ENCODE data around the gene PPP1R13B.
"Not testable (repeated sequence)": the region's sequence is repeated elsewhere in the genome, so short reads cannot be mapped to it uniquely, and the experiment has no call there.

Gene PPP1R13B

DNA sequence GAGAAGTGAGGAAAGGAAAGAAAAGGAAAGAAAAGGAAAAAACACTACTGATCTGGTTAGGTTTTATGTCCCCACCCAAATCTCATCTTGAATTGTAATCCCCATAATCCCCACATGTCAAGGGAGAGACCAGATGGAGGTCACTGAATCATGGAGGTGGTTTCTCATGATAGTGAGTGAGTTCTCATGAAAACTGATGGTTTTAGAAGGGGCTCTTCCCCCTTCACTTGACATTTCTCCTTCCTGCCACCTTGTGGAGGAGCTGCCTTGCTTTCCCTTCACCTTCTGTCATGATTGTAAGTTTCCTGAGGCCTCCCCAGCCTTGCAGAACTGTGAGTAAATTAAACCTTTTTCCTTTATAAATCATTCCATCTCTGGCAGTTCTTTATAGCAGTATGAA lies 54.2 kb downstream of the PPP1R13B start:
- not testable (repeated sequence) for DNase-seq (ENCODE audit: low read depth)

DNA sequence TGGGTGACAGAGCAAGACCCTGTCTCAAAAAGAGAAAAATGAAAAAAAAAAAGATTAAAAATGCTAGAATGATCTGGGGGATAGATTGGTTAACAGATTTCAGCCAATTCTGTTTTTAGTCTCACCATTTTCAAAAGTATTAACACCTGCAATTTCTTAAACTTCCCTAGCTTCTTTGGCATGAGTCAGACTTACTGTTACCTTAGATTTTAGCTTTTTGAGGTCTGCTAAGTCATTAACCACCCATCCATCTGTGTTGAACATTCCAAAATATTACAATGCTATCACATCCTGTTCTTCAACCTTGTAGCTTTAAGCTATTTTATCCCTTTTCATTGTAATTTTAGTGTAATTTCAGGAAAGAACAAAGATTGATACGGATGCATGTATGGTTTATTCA lies 59.3 kb downstream of the PPP1R13B start:
- no peak for DNase-seq (ENCODE audit: low read depth)

DNA sequence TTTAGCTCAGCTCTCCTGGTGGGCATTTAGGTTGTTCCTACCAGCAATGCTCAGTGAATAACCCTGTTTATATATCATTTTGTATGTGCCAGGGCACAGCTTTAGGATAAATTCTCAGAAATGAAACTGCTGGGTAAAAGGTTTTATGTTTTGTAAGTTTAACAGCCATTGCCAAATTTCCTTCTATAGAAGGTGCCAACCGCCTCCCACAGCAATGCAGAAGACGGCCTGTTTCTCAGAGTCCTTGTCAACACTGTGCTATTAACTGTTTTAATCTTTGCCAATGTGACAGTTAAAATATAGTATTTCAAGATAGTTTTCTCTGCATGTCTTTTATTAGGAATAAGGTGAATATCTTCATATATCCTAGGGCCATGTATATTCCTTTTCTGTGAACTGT lies 65.0 kb downstream of the PPP1R13B start:
- DNase-seq (ENCODE audit: low read depth): no peak

DNA sequence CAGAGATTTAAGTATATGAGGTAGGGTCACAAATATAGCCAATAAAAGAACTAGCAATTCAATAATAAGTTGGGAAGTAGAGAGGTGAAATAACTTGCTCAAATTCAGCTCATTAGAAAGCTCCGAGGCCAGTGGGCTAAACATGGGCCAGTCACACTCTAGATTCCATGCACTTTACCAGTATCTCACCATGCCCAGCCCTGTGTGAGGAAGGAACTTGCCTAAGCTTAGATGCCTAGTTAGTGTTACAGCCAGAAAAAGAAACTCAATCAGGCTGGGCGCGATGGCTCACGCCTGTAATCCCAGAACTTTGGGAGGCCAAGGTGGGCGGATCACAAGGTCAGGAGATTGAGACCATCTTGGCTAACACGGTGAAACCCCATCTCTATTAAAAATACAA lies 71.1 kb downstream of the PPP1R13B start:
- not testable (repeated sequence) for DNase-seq (ENCODE audit: low read depth)

DNA sequence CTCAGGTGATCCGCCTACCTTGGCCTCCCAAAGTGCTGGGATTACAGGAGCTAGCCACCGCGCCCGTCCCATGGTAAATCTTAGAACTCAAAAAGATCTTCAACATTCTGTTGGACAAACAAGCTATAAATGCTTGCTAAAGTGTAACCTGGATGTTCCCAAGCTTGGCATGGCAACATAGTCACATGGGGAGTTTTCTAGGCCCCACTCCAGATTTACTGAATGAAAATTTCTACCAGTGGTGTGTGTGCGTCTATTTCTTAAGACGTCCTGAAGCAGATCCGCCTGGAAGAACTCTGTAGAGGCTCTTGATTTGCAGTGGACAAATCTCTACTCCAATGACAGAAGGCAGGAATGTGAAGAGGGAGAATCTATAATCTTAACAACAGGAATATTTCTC lies 71.9 kb downstream of the PPP1R13B start:
- DNase-seq (ENCODE audit: low read depth): no peak

DNA sequence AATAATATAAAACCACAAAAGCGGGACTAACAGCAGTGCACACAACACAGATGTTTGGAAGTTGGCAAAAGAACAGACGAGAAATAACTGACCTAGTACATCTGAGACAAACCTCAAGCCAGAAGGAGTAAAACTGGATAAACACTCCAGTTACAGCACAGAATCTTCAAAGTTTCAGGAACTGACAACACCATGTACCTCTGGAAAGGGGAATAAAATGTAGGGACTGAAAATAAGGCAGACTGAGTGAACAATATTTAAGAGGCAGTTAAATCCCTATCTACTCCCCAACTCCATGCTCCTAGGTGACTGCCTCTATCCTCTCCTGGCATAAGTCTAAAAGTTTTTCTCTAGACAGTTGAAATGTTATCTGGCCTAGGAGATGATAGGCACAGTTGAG lies 73.9 kb downstream of the PPP1R13B start:
- no peak for DNase-seq (ENCODE audit: low read depth)

DNA sequence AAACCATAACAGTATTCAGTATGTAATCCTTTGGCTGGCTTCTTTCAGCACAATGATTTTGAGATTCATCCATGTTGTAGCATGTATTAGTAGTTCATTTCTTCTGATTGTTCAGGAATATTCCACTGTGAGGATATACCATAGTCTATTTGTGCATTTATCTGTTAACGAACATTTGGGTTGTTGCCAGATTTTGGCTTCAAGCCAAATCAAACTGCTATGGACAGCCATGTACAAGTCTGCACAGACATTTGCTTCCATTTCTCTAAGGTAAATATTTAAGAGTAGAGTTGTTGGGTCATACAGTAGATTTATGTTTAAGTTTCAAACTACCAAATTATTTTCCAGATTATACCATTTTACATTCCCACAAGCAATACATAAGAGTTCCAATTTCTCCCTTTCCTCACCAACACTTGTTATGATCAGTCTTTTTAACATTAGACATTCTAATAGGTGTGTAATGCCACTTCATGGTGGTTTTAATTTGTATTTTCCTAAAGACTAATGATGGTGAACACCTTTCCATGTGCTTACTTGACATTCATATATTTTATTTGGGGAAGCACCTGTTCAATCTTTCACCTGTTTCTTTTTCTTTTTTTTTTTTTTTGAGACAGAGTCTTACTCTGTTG lies 75.2 kb downstream of the PPP1R13B start:
- no peak for DNase-seq (ENCODE audit: low read depth)

DNA sequence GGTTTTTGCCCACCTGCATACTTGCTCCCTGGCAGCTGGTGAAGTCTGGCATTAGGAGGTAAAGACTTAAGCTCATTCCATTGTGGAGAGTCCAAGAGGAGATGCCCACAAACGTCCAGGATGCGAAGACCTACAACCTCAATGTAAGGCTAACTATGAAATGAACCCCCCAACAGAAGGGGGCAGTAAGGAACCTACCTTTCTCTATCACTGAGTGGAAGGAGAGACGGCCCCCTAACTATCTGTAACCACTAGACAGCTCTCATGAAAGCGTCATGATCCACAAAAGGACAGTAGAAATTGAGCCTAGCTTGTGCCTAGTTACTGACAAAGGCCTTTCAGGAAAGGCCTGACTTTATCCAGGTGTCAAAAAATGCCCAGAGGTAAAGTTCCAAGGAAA lies 76.5 kb downstream of the PPP1R13B start:
- no peak for DNase-seq (ENCODE audit: low read depth)

DNA sequence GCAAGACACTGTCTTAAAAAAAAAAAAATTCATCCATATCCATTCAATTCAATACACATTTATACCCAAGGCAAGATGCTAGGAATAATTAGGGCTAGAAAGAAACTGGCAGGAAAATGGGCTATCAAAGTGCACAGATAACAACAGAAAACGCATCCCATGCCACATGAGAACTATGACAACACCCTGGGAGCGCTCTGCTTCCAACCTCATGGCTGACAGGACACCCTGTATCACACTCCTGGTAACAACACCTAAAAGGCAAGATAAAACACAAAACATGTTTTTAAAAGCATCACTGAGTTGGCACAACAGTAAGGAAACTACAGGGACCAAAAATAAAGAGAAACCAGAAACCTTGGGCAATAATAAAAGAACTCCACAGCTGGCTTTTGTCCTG lies 76.9 kb downstream of the PPP1R13B start:
- DNase-seq (ENCODE audit: low read depth): no peak

DNA sequence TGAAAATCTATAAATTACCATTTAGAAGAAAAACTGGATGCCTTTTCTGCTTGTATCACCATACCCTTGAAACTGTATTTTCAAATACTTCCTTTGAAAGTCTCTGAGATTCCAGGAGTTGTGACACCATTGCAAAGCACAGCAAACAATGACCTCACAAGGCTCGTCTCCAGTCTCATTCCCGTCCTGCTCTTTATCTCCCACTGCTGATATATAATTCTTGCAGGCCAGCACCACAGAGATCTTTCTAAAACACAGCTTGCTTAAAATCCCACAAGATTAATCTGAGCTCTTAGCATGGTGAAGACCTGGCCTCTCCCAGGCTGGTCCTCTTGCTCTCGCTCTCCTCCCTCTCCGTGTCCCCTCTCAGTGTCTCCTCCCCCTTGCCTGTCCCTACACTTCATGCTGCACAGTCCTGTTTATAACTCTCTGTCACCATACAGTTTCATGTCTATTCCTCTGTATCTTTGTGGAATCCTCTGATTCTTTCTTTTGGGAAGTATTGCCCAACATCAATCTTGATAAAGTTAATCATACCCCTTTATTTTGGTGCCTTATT lies 80.0 kb downstream of the PPP1R13B start:
- DNase-seq (ENCODE audit: low read depth): no peak

DNA sequence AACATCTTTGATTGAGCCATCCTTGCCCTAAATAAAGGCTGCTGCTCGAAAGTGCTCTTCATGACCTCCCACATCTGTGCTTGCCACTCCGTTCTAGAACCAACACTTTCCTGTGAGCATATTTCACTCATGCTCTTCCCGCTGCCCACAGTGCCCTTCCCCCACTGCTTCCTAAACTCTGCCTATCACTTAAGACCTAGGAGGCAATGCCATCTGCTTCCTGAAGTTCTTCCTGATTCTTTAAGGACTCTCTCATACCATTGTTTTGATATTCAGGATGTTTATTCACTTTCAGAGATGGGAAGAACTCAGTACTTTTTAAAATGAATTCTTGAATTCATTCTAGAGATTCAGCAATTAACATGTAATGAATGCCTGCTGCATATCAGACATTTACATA lies 81.8 kb downstream of the PPP1R13B start:
- DNase-seq (ENCODE audit: low read depth): no peak

DNA sequence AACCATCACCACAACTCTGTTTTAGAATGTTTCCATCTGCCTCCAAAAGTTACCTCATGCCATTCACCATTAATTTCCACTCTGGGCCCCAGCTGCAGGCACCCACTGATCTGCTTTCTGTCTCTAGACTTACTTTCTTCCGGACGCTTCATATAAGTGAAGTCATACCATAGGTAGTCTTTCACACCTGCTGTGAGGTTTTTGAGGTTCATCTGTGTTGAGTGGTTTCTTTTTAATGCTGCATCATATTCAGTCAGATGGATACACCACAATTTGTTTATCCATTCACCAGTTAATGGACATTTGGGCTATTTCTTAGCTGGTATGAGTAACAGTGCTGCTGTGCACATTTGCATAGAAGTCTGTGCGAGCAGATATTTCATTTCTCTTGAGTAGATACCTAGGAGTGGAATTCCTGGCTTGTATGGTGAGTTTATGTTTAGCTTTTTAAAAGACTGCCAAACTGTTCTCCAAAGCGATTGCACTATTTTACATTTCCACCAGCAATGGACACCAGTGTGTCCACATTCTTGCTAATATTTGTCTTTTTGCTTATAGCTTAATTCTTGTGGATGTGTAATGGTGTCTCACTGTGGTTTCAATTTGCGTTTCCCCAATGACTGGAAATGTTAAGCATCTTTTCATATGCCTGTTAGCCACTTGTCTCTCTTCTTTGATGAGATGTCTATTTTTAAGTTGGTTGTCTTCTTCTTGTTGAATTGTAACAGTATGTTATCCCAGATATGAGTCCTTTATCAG lies 83.5 kb downstream of the PPP1R13B start:
- no peak for DNase-seq (ENCODE audit: low read depth)

DNA sequence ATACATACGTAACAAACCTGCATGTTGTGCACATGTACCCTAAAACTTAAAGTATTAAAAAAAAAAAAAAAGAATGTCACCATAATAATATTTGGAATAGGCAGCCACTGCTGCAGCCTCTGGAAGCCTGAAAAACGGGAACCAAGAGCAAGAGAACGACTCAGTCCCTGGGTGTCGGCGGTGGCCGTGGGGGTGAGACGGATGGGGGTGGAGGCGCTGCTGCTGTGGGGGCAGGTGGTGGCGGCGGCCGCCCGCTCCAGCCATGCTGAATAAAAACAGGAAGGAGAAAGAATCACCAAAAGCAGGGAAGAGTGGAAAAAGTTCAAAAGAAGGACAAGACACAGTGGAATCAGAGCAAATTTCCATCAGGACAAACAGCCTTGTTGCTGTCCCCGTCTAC lies 84.8 kb downstream of the PPP1R13B start:
- DNase-seq (ENCODE audit: low read depth): no peak

DNA sequence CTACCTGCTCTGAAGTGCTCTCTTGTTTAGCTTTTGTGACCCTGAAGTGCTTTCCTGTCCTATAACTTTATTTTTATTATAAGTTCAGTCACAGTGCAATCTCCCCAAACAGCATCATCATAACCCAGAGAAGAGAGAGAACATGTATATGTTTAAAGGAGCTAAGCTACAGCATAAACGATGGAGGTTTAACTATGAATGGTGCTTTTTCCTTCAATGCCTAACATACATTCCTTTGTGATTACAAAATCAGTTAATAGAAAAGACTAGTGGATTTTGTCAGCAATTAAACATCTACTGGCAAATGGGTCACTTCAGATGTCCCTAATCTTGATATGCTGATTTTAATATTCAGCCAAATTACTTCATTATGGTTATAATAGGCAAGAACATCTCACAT lies 85.3 kb downstream of the PPP1R13B start:
- DNase-seq (ENCODE audit: low read depth): no peak

DNA sequence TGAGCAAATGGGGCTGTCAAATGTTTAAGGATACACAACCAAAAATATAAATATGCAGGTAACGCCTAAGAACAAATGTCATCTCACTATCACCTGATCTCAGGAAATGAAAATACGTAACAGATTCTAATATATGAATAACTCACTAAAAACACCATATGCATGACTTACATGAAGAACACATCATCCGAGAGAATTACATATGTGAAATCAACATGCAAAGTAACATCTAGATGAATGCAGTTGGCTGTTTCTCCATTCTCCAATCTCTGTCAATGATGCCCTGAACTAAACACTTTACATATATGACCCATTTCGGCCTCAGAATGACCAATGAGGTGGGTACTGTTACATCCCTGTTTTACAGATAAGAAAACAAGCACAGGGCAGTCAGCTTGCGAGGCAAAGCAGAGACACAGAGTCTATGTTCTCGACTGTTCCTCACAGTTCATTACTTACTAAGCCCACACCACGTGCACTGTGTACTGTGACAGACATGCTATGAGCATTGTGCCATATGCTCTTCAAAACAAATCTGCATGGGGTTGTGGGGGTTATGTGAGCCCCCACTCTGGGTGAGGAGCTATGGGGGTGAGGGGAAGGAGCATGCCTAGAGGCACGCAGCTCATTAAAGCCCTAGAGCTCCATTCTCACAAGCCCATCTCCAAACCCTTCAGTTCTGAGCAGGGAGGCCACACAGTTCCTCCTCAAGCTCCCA lies 89.2 kb downstream of the PPP1R13B start:
- DNase-seq (ENCODE audit: low read depth): no peak

DNA sequence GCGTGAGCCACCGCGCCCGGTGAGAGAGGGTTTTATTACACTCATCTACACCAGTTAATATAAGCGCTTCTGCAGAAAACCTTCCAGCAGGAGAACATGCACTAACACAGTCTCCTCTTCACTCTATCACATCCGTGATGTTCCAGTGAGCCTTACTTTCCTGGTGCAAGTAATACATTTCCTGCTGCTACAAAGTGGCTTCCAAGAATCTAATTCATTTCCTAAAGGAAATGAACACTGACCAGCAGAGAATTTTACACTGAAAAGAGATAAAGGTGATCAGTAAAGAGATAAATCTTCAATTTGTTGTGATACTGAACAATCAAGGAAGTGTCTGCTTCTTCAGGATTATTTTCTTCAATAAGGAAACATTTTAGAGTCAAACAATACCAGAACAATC lies 92.3 kb downstream of the PPP1R13B start:
- DNase-seq (ENCODE audit: low read depth): no peak

DNA sequence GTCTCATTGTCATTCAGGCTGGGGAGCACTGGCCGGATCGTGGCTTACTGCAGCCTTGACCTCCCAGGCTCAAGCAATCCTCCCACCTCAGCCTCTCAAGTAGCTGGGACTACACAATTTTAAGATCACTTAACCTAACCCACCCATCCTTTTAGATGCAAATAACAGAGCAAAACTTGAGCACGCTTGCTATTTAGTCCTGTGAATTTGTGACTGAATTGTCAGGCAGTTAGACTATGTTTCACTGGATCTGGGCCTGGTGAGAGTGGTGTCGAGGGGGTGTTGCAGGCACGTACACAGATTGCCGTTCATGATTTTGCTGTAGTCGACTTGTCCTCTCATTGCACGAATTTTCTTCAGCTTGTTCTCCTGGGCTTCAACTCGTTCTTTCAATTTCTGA lies 93.6 kb downstream of the PPP1R13B start:
- no peak for DNase-seq (ENCODE audit: low read depth)

DNA sequence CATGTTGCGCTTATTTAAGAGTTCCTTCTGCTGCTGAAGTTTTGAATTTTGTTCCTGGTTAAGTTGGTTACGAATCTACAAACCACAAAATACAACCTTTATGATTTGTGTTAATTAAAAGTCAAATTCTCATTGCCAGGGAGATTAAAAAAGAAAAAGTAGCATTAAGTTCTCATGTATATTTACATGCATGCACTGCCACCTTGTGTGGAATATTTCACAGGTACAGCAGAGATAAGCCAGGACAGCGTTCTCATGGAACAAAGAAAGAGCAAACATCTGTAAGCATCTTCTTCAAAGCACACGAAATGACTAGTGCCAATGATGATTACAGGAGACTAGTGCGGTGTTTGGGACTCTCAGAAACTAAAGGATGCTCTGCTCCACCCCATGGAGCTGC lies 97.5 kb downstream of the PPP1R13B start:
- DNase-seq (ENCODE audit: low read depth): no peak

DNA sequence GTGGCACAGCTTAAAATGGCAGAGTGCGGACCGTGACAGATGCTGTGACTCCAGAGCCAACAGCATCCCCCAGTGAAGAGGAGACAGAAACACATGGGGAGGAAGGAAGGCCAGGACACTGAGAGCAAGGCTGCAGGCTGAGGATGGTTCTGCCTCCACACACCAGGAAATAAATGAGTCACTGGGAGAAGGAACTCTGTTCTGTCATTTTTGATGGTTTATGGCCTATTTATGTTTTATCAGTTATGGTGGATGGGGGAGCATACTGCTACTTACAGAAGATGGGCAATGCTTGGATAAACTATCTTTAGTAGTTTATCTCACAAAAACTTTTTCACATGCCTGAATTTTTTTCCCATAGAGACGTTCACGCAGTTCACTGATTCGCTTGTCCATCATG lies 97.9 kb downstream of the PPP1R13B start:
- no peak for DNase-seq (ENCODE audit: low read depth)

DNA sequence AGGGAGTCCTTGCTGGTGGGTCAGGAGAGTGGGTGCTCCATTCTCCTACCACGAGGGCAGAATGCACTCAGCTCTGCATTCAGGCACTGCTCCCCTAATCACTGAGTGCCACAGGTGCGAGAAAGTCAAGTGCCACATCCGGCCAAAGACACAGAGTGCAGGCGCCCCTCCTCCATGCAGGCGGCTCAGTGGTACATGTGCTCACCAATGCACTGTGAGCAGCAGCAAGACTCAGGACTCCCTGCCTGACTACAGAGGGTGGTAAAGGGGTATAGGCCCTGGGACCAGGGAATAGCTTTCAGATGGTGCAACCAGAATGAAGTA lies 98.9 kb downstream of the PPP1R13B start:
- DNase-seq (ENCODE audit: low read depth): no peak

DNA sequence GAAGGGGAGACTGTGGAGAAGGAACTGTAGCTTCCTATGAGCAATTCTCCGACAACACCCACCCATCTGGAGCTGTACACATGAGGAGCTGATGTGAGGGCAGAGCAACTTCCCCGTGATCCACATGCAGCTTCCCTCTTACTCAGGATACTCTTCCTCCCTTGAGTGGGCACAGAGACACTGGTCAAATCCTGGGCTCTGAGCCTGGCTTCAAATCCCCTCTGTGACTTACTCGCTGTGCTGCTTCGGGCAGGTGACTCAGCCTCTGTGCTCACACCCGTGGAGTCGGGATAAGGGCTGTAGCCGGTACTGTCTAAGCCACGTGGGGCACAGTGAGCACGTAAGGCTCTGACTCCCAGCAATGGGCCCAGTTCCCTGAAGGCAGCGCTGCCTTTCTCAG lies 100.7 kb downstream of the PPP1R13B start:
- no peak for DNase-seq (ENCODE audit: low read depth)

DNA sequence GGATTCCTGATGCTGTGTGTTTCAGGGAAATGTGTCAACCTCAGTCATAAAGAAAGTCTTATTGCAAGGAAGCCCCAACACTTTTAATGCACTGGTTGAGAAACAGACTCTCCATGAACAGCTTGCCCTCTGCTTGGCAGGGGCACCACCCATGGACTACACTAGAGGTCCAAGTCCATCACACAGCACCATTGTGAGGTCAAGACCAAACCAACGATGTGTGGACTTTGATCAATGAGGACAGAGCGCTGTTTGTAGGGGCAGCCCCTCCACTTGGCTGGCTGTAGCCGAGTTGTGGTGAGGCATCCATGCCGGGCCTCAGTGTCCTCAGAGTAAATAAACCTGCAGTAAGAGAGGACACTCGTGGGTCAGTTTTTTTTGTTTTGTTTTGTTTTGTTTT lies 102.0 kb downstream of the PPP1R13B start:
- no peak for DNase-seq (ENCODE audit: low read depth)
